SK-N-SH treated with all-trans-retinoic acid at 6 μM for 48 hours (cell line): Measurements from ENCODE around the gene C2orf72.

Source experiments
- ATAC-seq: fragments of 200-7000 bp; cut with Tn5 transposase; 3 replicates; pipeline ENCODE4 v1.9.1; 2020; ENCODE audit warnings: mild to moderate bottlenecking, moderate library complexity
- ARNTL ChIP-seq: fragments of 450-650 bp; formaldehyde crosslinking; IDR thresholded peaks from 2 replicates; pipeline ENCODE4 v1.5.0; 2020; ENCODE audit warnings: low read depth, mild to moderate bottlenecking, moderate library complexity, borderline replicate concordance
- BACH2 ChIP-seq: fragments of 250-450 bp; sonication (Bioruptor Pico); IDR thresholded peaks from 2 replicates; pipeline ENCODE4 v1.9.0; 2021; ENCODE audit warnings: mild to moderate bottlenecking, borderline replicate concordance
- CREB5 ChIP-seq: fragments of 250-450 bp; sonication (Bioruptor Pico); IDR thresholded peaks from 2 replicates; pipeline ENCODE4 v1.5.1; 2020; ENCODE audit warnings: low read depth, mild to moderate bottlenecking, moderate library complexity
- CSDC2 ChIP-seq: fragments of 250-450 bp; sonication (Bioruptor Pico); IDR thresholded peaks from 2 replicates; pipeline ENCODE4 v1.5.0; 2020; ENCODE audit warnings: mild to moderate bottlenecking, moderate library complexity
- CSRNP3 ChIP-seq: fragments of 250-450 bp; sonication (Bioruptor Pico); IDR thresholded peaks from 2 replicates; pipeline ENCODE4 v1.5.1; 2021; ENCODE audit warnings: mild to moderate bottlenecking, moderate library complexity
- ESRRG ChIP-seq: fragments of 250-450 bp; sonication (Bioruptor Pico); IDR thresholded peaks from 2 replicates; pipeline ENCODE4 v1.6.1; 2021; ENCODE audit warnings: mild to moderate bottlenecking
- GLIS3 ChIP-seq: fragments of 250-450 bp; sonication (Bioruptor Pico); IDR thresholded peaks from 2 replicates; pipeline ENCODE4 v1.5.0; 2020; ENCODE audit warnings: mild to moderate bottlenecking, moderate library complexity
- ISL1 ChIP-seq: fragments of 250-450 bp; sonication (Bioruptor Pico); IDR thresholded peaks from 2 replicates; pipeline ENCODE4 v2.1.2; 2022; ENCODE audit warnings: mild to moderate bottlenecking, moderate library complexity
- OSR1 ChIP-seq: fragments of 250-450 bp; sonication (Bioruptor Pico); IDR thresholded peaks from 2 replicates; pipeline ENCODE4 v1.8.0; 2022; ENCODE audit warnings: moderate library complexity, mild to moderate bottlenecking, inconsistent platforms
- PPARA ChIP-seq: fragments of 250-450 bp; sonication (Bioruptor Pico); IDR thresholded peaks from 2 replicates; pipeline ENCODE4 v1.5.0; 2020; ENCODE audit warnings: mild to moderate bottlenecking, borderline replicate concordance
- RARB ChIP-seq: fragments of 250-450 bp; sonication (Bioruptor Pico); IDR thresholded peaks from 2 replicates; pipeline ENCODE4 v1.8.0; 2021; ENCODE audit warnings: mild to moderate bottlenecking, moderate library complexity
- SNAI2 ChIP-seq: fragments of 250-450 bp; sonication (Bioruptor Pico); IDR thresholded peaks from 2 replicates; pipeline ENCODE4 v1.5.0; 2020; ENCODE audit warnings: mild to moderate bottlenecking, moderate library complexity
- TCF4 ChIP-seq: fragments of 250-450 bp; sonication (Bioruptor Pico); IDR thresholded peaks from 2 replicates; pipeline ENCODE4 v1.8.0; 2021; ENCODE audit warnings: mild to moderate bottlenecking, moderate library complexity, borderline replicate concordance
- TOX ChIP-seq: fragments of 250-450 bp; sonication (Bioruptor Pico); IDR thresholded peaks from 2 replicates; pipeline ENCODE4 v1.8.0; 2021; ENCODE audit warnings: mild to moderate bottlenecking, moderate library complexity, borderline replicate concordance
- ZC3H10 ChIP-seq: fragments of 250-450 bp; sonication (Bioruptor Pico); IDR thresholded peaks from 2 replicates; pipeline ENCODE4 v1.5.1; 2021; ENCODE audit warnings: mild to moderate bottlenecking, moderate library complexity
- ZFP3 ChIP-seq: fragments of 250-450 bp; sonication (Bioruptor Pico); IDR thresholded peaks from 2 replicates; pipeline ENCODE4 v1.5.0; 2020; ENCODE audit warnings: mild to moderate bottlenecking, moderate library complexity
- ZFP30 ChIP-seq: fragments of 450-650 bp; formaldehyde crosslinking; IDR thresholded peaks from 2 replicates; pipeline ENCODE4 v1.5.0; 2022; ENCODE audit warnings: mild to moderate bottlenecking, moderate library complexity
- ZNF565 ChIP-seq: fragments of 450-650 bp; formaldehyde crosslinking; conservative IDR thresholded peaks from 2 replicates; pipeline ENCODE4 v1.5.0; 2020; ENCODE audit warnings: low read depth, mild to moderate bottlenecking, moderate library complexity
- ZNF70 ChIP-seq: fragments of 450-650 bp; formaldehyde crosslinking; IDR thresholded peaks from 2 replicates; pipeline ENCODE4 v1.5.0; 2020; ENCODE audit warnings: mild to moderate bottlenecking, moderate library complexity
- ZNF8 ChIP-seq: fragments of 450-650 bp; formaldehyde crosslinking; IDR thresholded peaks from 2 replicates; pipeline ENCODE4 v1.5.0; 2020; ENCODE audit warnings: mild to moderate bottlenecking, moderate library complexity
- TF ChIP-seq, protein P1 (sequence below): fragments of 250-450 bp; sonication (Bioruptor Pico); IDR thresholded peaks from 2 replicates; pipeline ENCODE4 v1.5.0; 2020; ENCODE audit warnings: mild to moderate bottlenecking, moderate library complexity
- TF ChIP-seq, protein P2 (sequence below): fragments of 250-450 bp; sonication (Bioruptor Pico); IDR thresholded peaks from 2 replicates; pipeline ENCODE4 v1.8.0; 2020; ENCODE audit warnings: mild to moderate bottlenecking, moderate library complexity, borderline replicate concordance
- TF ChIP-seq, protein P3 (sequence below): fragments of 250-450 bp; sonication (Bioruptor Pico); IDR thresholded peaks from 2 replicates; pipeline ENCODE4 v1.8.0; 2021; ENCODE audit warnings: low read depth, mild to moderate bottlenecking, moderate library complexity, borderline replicate concordance

Gene C2orf72

GRCh38 chr2:231047923-231048915, 10.9 kb downstream of the C2orf72 start:
- TF ChIP-seq ZNF70 (CRISPR knock-in tag) (no peak), BACH2 (no peak), CREB5 (no peak), ZFP3 (no peak), ARNTL (no peak), GLIS3 (CRISPR knock-in tag) (no peak), ESRRG (CRISPR knock-in tag) (no peak), ZNF565 (CRISPR knock-in tag) (no peak), SNAI2 (no peak), ISL1 (no peak), PPARA (no peak), CSRNP3 (CRISPR knock-in tag) (no peak), ZNF8 (no peak), OSR1 (no peak), ZFP30 (CRISPR knock-in tag) (no peak), ZC3H10 (no peak), TCF4 (no peak), RARB (CRISPR knock-in tag) (no peak)
- TF ChIP-seq, protein P1, sequence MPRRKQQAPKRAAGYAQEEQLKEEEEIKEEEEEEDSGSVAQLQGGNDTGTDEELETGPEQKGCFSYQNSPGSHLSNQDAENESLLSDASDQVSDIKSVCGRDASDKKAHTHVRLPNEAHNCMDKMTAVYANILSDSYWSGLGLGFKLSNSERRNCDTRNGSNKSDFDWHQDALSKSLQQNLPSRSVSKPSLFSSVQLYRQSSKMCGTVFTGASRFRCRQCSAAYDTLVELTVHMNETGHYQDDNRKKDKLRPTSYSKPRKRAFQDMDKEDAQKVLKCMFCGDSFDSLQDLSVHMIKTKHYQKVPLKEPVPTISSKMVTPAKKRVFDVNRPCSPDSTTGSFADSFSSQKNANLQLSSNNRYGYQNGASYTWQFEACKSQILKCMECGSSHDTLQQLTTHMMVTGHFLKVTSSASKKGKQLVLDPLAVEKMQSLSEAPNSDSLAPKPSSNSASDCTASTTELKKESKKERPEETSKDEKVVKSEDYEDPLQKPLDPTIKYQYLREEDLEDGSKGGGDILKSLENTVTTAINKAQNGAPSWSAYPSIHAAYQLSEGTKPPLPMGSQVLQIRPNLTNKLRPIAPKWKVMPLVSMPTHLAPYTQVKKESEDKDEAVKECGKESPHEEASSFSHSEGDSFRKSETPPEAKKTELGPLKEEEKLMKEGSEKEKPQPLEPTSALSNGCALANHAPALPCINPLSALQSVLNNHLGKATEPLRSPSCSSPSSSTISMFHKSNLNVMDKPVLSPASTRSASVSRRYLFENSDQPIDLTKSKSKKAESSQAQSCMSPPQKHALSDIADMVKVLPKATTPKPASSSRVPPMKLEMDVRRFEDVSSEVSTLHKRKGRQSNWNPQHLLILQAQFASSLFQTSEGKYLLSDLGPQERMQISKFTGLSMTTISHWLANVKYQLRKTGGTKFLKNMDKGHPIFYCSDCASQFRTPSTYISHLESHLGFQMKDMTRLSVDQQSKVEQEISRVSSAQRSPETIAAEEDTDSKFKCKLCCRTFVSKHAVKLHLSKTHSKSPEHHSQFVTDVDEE (CRISPR knock-in tag): no peak
- TF ChIP-seq, protein P2, sequence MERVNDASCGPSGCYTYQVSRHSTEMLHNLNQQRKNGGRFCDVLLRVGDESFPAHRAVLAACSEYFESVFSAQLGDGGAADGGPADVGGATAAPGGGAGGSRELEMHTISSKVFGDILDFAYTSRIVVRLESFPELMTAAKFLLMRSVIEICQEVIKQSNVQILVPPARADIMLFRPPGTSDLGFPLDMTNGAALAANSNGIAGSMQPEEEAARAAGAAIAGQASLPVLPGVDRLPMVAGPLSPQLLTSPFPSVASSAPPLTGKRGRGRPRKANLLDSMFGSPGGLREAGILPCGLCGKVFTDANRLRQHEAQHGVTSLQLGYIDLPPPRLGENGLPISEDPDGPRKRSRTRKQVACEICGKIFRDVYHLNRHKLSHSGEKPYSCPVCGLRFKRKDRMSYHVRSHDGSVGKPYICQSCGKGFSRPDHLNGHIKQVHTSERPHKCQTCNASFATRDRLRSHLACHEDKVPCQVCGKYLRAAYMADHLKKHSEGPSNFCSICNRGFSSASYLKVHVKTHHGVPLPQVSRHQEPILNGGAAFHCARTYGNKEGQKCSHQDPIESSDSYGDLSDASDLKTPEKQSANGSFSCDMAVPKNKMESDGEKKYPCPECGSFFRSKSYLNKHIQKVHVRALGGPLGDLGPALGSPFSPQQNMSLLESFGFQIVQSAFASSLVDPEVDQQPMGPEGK: no peak
- ATAC-seq: no peak

DNA sequence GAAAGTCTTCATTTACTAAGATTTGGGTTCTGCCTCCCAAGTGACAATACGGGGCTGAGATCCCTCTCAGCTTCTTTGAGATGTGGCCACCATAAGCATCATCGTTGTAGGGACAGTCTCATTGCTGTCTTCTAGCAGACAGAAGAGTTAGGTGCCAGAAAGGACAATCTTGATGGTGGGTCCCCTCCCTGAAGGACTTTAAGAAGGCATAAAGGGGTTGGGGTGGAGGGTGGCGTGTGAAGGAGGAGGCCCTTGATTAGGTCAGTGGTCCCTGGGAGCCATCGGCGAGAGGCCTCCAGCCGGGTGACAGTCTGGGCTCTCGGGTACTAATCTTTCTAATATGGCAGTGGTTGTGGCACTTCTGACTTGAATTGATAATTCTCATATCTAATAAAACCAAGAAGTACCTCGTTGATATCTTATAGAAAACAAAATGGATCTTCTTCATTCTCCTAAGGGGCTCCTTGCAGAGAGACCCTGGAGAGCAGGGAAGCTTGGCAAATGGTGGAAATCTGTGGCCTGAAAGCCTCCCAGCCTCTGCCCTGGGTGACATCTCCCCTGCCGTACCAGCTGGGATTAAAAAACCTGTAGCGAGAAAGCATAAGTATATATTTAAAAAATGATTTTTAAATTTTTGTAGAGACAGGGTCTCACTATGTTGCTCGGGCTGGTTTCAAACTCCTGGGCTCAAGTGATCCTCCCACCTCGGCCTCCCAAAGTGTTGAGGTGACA, 12.1 kb downstream of the C2orf72 start:
- ATAC-seq: no peak
- TF ChIP-seq, protein P1 (CRISPR knock-in tag): no peak
- TF ChIP-seq TOX (CRISPR knock-in tag) (no peak), ISL1 (no peak), ZFP3 (no peak), RARB (CRISPR knock-in tag) (no peak), ESRRG (CRISPR knock-in tag) (no peak), ARNTL (no peak), BACH2 (no peak), CSDC2 (CRISPR knock-in tag) (no peak), ZFP30 (CRISPR knock-in tag) (no peak), PPARA (no peak), TCF4 (no peak)
- TF ChIP-seq, protein P3, sequence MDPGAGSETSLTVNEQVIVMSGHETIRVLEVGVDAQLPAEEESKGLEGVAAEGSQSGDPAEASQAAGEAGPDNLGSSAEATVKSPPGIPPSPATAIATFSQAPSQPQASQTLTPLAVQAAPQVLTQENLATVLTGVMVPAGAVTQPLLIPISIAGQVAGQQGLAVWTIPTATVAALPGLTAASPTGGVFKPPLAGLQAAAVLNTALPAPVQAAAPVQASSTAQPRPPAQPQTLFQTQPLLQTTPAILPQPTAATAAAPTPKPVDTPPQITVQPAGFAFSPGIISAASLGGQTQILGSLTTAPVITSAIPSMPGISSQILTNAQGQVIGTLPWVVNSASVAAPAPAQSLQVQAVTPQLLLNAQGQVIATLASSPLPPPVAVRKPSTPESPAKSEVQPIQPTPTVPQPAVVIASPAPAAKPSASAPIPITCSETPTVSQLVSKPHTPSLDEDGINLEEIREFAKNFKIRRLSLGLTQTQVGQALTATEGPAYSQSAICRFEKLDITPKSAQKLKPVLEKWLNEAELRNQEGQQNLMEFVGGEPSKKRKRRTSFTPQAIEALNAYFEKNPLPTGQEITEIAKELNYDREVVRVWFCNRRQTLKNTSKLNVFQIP: no peak
- TF ChIP-seq, all 23 proteins: peak for 0
